WTC11 (cell line): Measurements from ENCODE around the gene KLC3. TPM values are rescaled to one million over a fixed set of nuclear protein-coding genes. Genes with fewer than 3 reads are reported as not detected.

Experiments
- ATAC-seq: fragments of 200-7000 bp; cut with Tn5 transposase; 2 replicates; pipeline ENCODE4 v1.10.0; 2021; ENCODE audit warnings: mild to moderate bottlenecking, moderate library complexity
- CTCF ChIA-PET: fragments of 300-600 bp; sonication (Branson Sonifier 250); formaldehyde crosslinking; loops from one replicate; lab custom pipeline; 2021; ENCODE audit warnings: antibody characterized with exemption; lab: Charles Lee
- POLR2A ChIA-PET: fragments of 350-600 bp; sonication (Branson Sonifier 250); formaldehyde crosslinking; loops from one replicate; lab custom pipeline; 2021; ENCODE audit warnings: antibody characterized with exemption; lab: Charles Lee
- DNase-seq: peaks from one replicate; pipeline ENCODE4 v3.0.0; 2021; ENCODE audit warnings: low spot score
- H3K27ac Mint-ChIP-seq: 2 replicates; pipeline ENCODE4 v1.8.0; 2021; ENCODE audit warnings: mixed read lengths
- H3K27me3 Mint-ChIP-seq: 2 replicates; pipeline ENCODE4 v1.8.0; 2021; ENCODE audit warnings: low read depth, mild to moderate bottlenecking, moderate library complexity, mixed read lengths
- H3K36me3 Mint-ChIP-seq: 2 replicates; pipeline ENCODE4 v1.8.0; 2021; ENCODE audit warnings: mixed read lengths
- H3K4me1 Mint-ChIP-seq: 2 replicates; pipeline ENCODE4 v1.8.0; 2022; ENCODE audit warnings: mixed read lengths
- H3K4me3 Mint-ChIP-seq: 2 replicates; pipeline ENCODE4 v1.8.0; 2021; ENCODE audit warnings: mild to moderate bottlenecking, moderate library complexity, mixed read lengths
- H3K9me3 Mint-ChIP-seq: 2 replicates; pipeline ENCODE4 v1.8.0; 2021; ENCODE audit warnings: mixed read lengths
- ATF2 ChIP-seq: sonication (generic); formaldehyde crosslinking; IDR thresholded peaks from 2 replicates; pipeline ENCODE4 v1.8.1; 2022; ENCODE audit warnings: low read depth, missing genetic modification reagents, borderline replicate concordance
- CREB1 ChIP-seq: sonication (generic); formaldehyde crosslinking; IDR thresholded peaks from 2 replicates; pipeline ENCODE4 v1.8.0; 2023; ENCODE audit warnings: mild to moderate bottlenecking, missing genetic modification reagents
- CREM ChIP-seq: sonication (generic); formaldehyde crosslinking; IDR thresholded peaks from 2 replicates; pipeline ENCODE4 v1.8.1; 2022; ENCODE audit warnings: mild to moderate bottlenecking, missing genetic modification reagents, moderate library complexity
- CTCF ChIP-seq: fragments of 200-600 bp; IDR thresholded peaks from 2 replicates; pipeline ENCODE4 v1.8.0; 2022; ENCODE audit warnings: antibody characterized with exemption
- ELF4 ChIP-seq: sonication (generic); formaldehyde crosslinking; IDR thresholded peaks from 2 replicates; pipeline ENCODE4 v1.8.1; 2022; ENCODE audit warnings: low read depth, mild to moderate bottlenecking, moderate library complexity, missing genetic modification reagents
- ERG ChIP-seq: fragments of 250-450 bp; sonication (Bioruptor Pico); IDR thresholded peaks from 2 replicates; pipeline ENCODE4 v1.8.0; 2021; ENCODE audit warnings: mild to moderate bottlenecking
- GABPB1 ChIP-seq: sonication (generic); formaldehyde crosslinking; IDR thresholded peaks from 2 replicates; pipeline ENCODE4 v1.8.1; 2023; ENCODE audit warnings: mild to moderate bottlenecking, missing genetic modification reagents
- HMGA2 ChIP-seq: fragments of 250-450 bp; sonication (Bioruptor Pico); IDR thresholded peaks from 2 replicates; pipeline ENCODE4 v1.4.0; 2021; ENCODE audit warnings: mild to moderate bottlenecking, moderate library complexity
- KAT7 ChIP-seq: sonication (generic); formaldehyde crosslinking; IDR thresholded peaks from 2 replicates; pipeline ENCODE4 v1.8.1; 2023; ENCODE audit warnings: missing genetic modification reagents, mild to moderate bottlenecking, borderline replicate concordance
- MXD4 ChIP-seq: fragments of 250-450 bp; sonication (Bioruptor Pico); IDR thresholded peaks from 2 replicates; pipeline ENCODE4 v1.8.0; 2021; ENCODE audit warnings: mild to moderate bottlenecking, moderate library complexity, borderline replicate concordance
- NFATC4 ChIP-seq: fragments of 250-450 bp; sonication (Bioruptor Pico); IDR thresholded peaks from 2 replicates; pipeline ENCODE4 v1.9.0; 2021; ENCODE audit warnings: mild to moderate bottlenecking
- NFYB ChIP-seq: sonication (generic); formaldehyde crosslinking; conservative IDR thresholded peaks from 2 replicates; pipeline ENCODE4 v1.8.0; 2022; ENCODE audit warnings: low read depth, missing genetic modification reagents
- NR3C1 ChIP-seq: sonication (generic); formaldehyde crosslinking; conservative IDR thresholded peaks from 2 replicates; pipeline ENCODE4 v1.8.1; 2023; ENCODE audit warnings: low read depth, mild to moderate bottlenecking, missing genetic modification reagents
- SOX15 ChIP-seq: fragments of 250-450 bp; sonication (Bioruptor Pico); IDR thresholded peaks from 2 replicates; pipeline ENCODE4 v1.9.0; 2021; ENCODE audit warnings: mild to moderate bottlenecking
- SP1 ChIP-seq: sonication (generic); formaldehyde crosslinking; conservative IDR thresholded peaks from 2 replicates; pipeline ENCODE4 v1.8.1; 2022; ENCODE audit warnings: missing genetic modification reagents
- TCF7 ChIP-seq: sonication (generic); formaldehyde crosslinking; IDR thresholded peaks from 2 replicates; pipeline ENCODE4 v1.8.0; 2022; ENCODE audit warnings: mild to moderate bottlenecking, low read depth, missing genetic modification reagents, moderate library complexity
- ZNF138 ChIP-seq: sonication (generic); formaldehyde crosslinking; conservative IDR thresholded peaks from 2 replicates; pipeline ENCODE4 v1.8.1; 2022; ENCODE audit warnings: mild to moderate bottlenecking, moderate library complexity, missing genetic modification reagents
- ZNF232 ChIP-seq: sonication (generic); formaldehyde crosslinking; IDR thresholded peaks from 2 replicates; pipeline ENCODE4 v1.8.0; 2022; ENCODE audit warnings: mild to moderate bottlenecking, missing genetic modification reagents
- ZNF512 ChIP-seq: sonication (generic); formaldehyde crosslinking; IDR thresholded peaks from 2 replicates; pipeline ENCODE4 v1.8.1; 2022; ENCODE audit warnings: missing genetic modification reagents, borderline replicate concordance
- ZNF671 ChIP-seq: fragments of 250-450 bp; sonication (Bioruptor Pico); IDR thresholded peaks from 2 replicates; pipeline ENCODE4 v1.8.0; 2021; ENCODE audit warnings: mild to moderate bottlenecking
- total RNA-seq: library from RNA; stranded (reverse); gene quantifications from 3 replicates; pipeline ENCODE4 v1.2.3, GENCODE V29; 2021
- TF ChIP-seq, protein P1 (sequence below): sonication (generic); formaldehyde crosslinking; IDR thresholded peaks from 2 replicates; pipeline ENCODE4 v1.8.1; 2022; ENCODE audit warnings: mild to moderate bottlenecking, missing genetic modification reagents, moderate library complexity, borderline replicate concordance
- TF ChIP-seq, protein P2 (sequence below): sonication (generic); formaldehyde crosslinking; IDR thresholded peaks from 2 replicates; pipeline ENCODE4 v1.8.1; 2023; ENCODE audit warnings: mild to moderate bottlenecking, missing genetic modification reagents, moderate library complexity
- TF ChIP-seq, protein P3 (sequence below): sonication (generic); formaldehyde crosslinking; IDR thresholded peaks from 2 replicates; pipeline ENCODE4 v1.8.1; 2023; ENCODE audit warnings: mild to moderate bottlenecking, missing genetic modification reagents, borderline replicate concordance
- TF ChIP-seq, protein P4 (sequence below): sonication (generic); formaldehyde crosslinking; IDR thresholded peaks from 2 replicates; pipeline ENCODE4 v1.8.1; 2023; ENCODE audit warnings: mild to moderate bottlenecking, missing genetic modification reagents, moderate library complexity

Gene KLC3
- total RNA-seq, 1 experiment from 2014 or later: 5.2 TPM

DNA sequence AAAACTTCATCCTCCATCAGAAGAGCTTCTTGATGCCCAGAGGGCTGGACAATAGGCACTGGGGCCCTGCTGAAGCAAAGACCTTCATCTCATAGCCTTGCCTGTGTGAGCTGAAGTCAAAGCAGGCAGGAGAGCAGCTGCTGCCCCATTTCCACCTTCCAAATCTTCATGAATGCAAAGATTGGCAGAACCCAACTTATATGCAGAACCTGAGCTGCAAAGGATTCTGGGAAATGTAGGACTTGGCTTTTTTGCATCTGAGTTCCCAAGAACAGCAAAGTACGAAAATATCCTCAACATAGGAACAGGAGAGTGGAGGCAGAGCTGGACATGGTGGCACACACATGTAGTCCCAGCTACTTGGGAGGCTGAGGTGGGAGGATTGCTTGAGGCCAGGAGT, 48.7 kb upstream of the KLC3 start:
- ChIA-PET CTCF (no interaction called here), POLR2A (no interaction called here)
- Mint-ChIP-seq H3K4me3 (no peak overlapping the region), H3K9me3 (peaks cover 4% of the 10 kb centered on the region), H3K27ac (no peak overlapping the region), H3K27me3 (peaks cover 7% of the 10 kb centered on the region; the same call in 1 of the 2 replicates), H3K36me3 (peaks cover 33% of the 10 kb centered on the region), H3K4me1 (no peaks in the 10 kb centered on the region)
- ATAC-seq: no peak
- TF ChIP-seq, protein P1, sequence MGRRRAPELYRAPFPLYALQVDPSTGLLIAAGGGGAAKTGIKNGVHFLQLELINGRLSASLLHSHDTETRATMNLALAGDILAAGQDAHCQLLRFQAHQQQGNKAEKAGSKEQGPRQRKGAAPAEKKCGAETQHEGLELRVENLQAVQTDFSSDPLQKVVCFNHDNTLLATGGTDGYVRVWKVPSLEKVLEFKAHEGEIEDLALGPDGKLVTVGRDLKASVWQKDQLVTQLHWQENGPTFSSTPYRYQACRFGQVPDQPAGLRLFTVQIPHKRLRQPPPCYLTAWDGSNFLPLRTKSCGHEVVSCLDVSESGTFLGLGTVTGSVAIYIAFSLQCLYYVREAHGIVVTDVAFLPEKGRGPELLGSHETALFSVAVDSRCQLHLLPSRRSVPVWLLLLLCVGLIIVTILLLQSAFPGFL (CRISPR knock-in tag): no peak
- no peak for TF ChIP-seq NR3C1 (CRISPR knock-in tag)
- no peak for TF ChIP-seq ERG (CRISPR knock-in tag)
- no peak for TF ChIP-seq CREM (CRISPR knock-in tag)
- TF ChIP-seq CTCF: no peak
- TF ChIP-seq, protein P2, sequence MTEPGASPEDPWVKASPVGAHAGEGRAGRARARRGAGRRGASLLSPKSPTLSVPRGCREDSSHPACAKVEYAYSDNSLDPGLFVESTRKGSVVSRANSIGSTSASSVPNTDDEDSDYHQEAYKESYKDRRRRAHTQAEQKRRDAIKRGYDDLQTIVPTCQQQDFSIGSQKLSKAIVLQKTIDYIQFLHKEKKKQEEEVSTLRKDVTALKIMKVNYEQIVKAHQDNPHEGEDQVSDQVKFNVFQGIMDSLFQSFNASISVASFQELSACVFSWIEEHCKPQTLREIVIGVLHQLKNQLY: no peak
- no peak for TF ChIP-seq TCF7 (CRISPR knock-in tag)
- TF ChIP-seq ZNF232 (CRISPR knock-in tag): no peak
- TF ChIP-seq NFYB (CRISPR knock-in tag): no peak
- DNase-seq: no peak

GRCh38 chr19:45293682-45294081, 46.9 kb upstream of the KLC3 start:
- Mint-ChIP-seq H3K36me3 (peaks cover 40% of the 10 kb centered on the region), H3K4me3 (no peak overlapping the region), H3K9me3 (peaks cover 4% of the 10 kb centered on the region), H3K27ac (no peak overlapping the region), H3K27me3 (peaks cover 7% of the 10 kb centered on the region; the same call in 1 of the 2 replicates), H3K4me1 (no peaks in the 10 kb centered on the region)
- CTCF ChIA-PET: no interaction called here
- ATAC-seq: no peak
- DNase-seq: no peak
- POLR2A ChIA-PET: no interaction called here
- no peak for TF ChIP-seq KAT7 (CRISPR knock-in tag)
- no peak for TF ChIP-seq GABPB1 (CRISPR knock-in tag)
- TF ChIP-seq MXD4 (CRISPR knock-in tag): no peak
- TF ChIP-seq, protein P3, sequence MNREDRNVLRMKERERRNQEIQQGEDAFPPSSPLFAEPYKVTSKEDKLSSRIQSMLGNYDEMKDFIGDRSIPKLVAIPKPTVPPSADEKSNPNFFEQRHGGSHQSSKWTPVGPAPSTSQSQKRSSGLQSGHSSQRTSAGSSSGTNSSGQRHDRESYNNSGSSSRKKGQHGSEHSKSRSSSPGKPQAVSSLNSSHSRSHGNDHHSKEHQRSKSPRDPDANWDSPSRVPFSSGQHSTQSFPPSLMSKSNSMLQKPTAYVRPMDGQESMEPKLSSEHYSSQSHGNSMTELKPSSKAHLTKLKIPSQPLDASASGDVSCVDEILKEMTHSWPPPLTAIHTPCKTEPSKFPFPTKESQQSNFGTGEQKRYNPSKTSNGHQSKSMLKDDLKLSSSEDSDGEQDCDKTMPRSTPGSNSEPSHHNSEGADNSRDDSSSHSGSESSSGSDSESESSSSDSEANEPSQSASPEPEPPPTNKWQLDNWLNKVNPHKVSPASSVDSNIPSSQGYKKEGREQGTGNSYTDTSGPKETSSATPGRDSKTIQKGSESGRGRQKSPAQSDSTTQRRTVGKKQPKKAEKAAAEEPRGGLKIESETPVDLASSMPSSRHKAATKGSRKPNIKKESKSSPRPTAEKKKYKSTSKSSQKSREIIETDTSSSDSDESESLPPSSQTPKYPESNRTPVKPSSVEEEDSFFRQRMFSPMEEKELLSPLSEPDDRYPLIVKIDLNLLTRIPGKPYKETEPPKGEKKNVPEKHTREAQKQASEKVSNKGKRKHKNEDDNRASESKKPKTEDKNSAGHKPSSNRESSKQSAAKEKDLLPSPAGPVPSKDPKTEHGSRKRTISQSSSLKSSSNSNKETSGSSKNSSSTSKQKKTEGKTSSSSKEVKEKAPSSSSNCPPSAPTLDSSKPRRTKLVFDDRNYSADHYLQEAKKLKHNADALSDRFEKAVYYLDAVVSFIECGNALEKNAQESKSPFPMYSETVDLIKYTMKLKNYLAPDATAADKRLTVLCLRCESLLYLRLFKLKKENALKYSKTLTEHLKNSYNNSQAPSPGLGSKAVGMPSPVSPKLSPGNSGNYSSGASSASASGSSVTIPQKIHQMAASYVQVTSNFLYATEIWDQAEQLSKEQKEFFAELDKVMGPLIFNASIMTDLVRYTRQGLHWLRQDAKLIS: no peak
- no peak for TF ChIP-seq ZNF138 (CRISPR knock-in tag)
- no peak for TF ChIP-seq ELF4
- TF ChIP-seq ZNF512: no peak
- TF ChIP-seq SP1 (CRISPR knock-in tag): no peak
- TF ChIP-seq NFATC4 (CRISPR knock-in tag): no peak
- TF ChIP-seq ZNF671: no peak
- no peak for TF ChIP-seq ATF2 (CRISPR knock-in tag)
- no peak for TF ChIP-seq HMGA2 (CRISPR knock-in tag)
- TF ChIP-seq, protein P4, sequence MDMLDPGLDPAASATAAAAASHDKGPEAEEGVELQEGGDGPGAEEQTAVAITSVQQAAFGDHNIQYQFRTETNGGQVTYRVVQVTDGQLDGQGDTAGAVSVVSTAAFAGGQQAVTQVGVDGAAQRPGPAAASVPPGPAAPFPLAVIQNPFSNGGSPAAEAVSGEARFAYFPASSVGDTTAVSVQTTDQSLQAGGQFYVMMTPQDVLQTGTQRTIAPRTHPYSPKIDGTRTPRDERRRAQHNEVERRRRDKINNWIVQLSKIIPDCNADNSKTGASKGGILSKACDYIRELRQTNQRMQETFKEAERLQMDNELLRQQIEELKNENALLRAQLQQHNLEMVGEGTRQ: no peak
- no peak for TF ChIP-seq CREB1 (CRISPR knock-in tag)
- no peak for TF ChIP-seq SOX15 (CRISPR knock-in tag)
